Upper lobe of left lung (tissue), 4 donors: ENCODE data around the gene GRID1.

Experiments used
- POLR2A ChIP-seq, 4 donors: fragments of 450-650 bp; IDR thresholded peaks; one replicate each; pipeline ENCODE4 v1.5.1; 2016 to 2017; ENCODE audit warnings: antibody characterized with exemption in 4 of 4, mild to moderate bottlenecking in 2 of 4
- TF ChIP-seq, protein P1 (sequence below), 6 experiments: fragments of 450-650 bp in 4 of 6; fragments of 200-600 bp in 2 of 6; sonication (generic) in 2 of 6; IDR thresholded peaks; one replicate each; pipeline ENCODE4 v1.5.1; 2016 to 2019; ENCODE audit warnings: antibody characterized with exemption in 6 of 6

- no peak for TF ChIP-seq POLR2A (IDR thresholded peaks at IDR 0.05)
- TF ChIP-seq, protein P1, sequence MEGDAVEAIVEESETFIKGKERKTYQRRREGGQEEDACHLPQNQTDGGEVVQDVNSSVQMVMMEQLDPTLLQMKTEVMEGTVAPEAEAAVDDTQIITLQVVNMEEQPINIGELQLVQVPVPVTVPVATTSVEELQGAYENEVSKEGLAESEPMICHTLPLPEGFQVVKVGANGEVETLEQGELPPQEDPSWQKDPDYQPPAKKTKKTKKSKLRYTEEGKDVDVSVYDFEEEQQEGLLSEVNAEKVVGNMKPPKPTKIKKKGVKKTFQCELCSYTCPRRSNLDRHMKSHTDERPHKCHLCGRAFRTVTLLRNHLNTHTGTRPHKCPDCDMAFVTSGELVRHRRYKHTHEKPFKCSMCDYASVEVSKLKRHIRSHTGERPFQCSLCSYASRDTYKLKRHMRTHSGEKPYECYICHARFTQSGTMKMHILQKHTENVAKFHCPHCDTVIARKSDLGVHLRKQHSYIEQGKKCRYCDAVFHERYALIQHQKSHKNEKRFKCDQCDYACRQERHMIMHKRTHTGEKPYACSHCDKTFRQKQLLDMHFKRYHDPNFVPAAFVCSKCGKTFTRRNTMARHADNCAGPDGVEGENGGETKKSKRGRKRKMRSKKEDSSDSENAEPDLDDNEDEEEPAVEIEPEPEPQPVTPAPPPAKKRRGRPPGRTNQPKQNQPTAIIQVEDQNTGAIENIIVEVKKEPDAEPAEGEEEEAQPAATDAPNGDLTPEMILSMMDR (IDR thresholded peaks at IDR 0.05) = no peak
These were observed 164.3 kb downstream of the GRID1 start for GRCh38 chr10:86202226-86202735.
